HepG2 (cell line): ENCODE data around the gene SSH3. TPM values are rescaled to one million over a fixed set of nuclear protein-coding genes. Genes with fewer than 3 reads are reported as not detected.

Experiments used
- CEBPG ChIP-seq: IDR thresholded peaks from 2 replicates; pipeline ENCODE4 v1.6.1; 2016
- EEA1 ChIP-seq: sonication (generic); formaldehyde crosslinking; IDR thresholded peaks from 2 replicates; pipeline ENCODE4 v1.5.1; 2020; ENCODE audit warnings: mild to moderate bottlenecking, missing genetic modification reagents, borderline replicate concordance
- FOXA3 ChIP-seq: IDR thresholded peaks from 2 replicates; pipeline ENCODE4 v1.6.1; 2016; ENCODE audit warnings: missing genetic modification reagents, missing compliant biosample characterization
- MTA1 ChIP-seq: sonication (generic); formaldehyde crosslinking; IDR thresholded peaks from 2 replicates; pipeline ENCODE4 v1.4.0; 2020; ENCODE audit warnings: missing genetic modification reagents, mild to moderate bottlenecking, borderline replicate concordance
- MYC ChIP-seq: sonication (generic); formaldehyde crosslinking; IDR thresholded peaks from 2 replicates; pipeline ENCODE4 v1.9.0; 2021; ENCODE audit warnings: missing genetic modification reagents, borderline replicate concordance
- NBN ChIP-seq: fragments of 450-650 bp; conservative IDR thresholded peaks from 2 replicates; pipeline ENCODE4 v1.6.1; 2017
- NCOA2 ChIP-seq: sonication (generic); formaldehyde crosslinking; IDR thresholded peaks from 2 replicates; pipeline ENCODE4 v1.8.0; 2022; ENCODE audit warnings: inconsistent platforms
- NRL ChIP-seq: sonication (generic); formaldehyde crosslinking; IDR thresholded peaks from 2 replicates; pipeline ENCODE4 v1.5.0; 2020; ENCODE audit warnings: missing genetic modification reagents, mild to moderate bottlenecking, moderate library complexity, borderline replicate concordance
- SP2 ChIP-seq: sonication (generic); formaldehyde crosslinking; IDR thresholded peaks from 2 replicates; pipeline ENCODE4 v1.5.1; 2020; ENCODE audit warnings: mild to moderate bottlenecking, missing genetic modification reagents
- STAT5B ChIP-seq: sonication (generic); formaldehyde crosslinking; IDR thresholded peaks from 2 replicates; pipeline ENCODE4 v1.4.0; 2020; ENCODE audit warnings: missing genetic modification reagents
- ZHX1 ChIP-seq: sonication (generic); formaldehyde crosslinking; IDR thresholded peaks from 2 replicates; pipeline ENCODE4 v1.8.1; 2022; ENCODE audit warnings: low read depth, mild to moderate bottlenecking, missing genetic modification reagents
- ZKSCAN1 ChIP-seq: fragments of 150-350 bp; IDR thresholded peaks from 2 replicates; pipeline ENCODE4 v1.6.1; 2014; ENCODE audit warnings: low read length
- ZNF3 ChIP-seq: IDR thresholded peaks from 2 replicates; pipeline ENCODE4 v1.7.0; 2017; ENCODE audit warnings: inconsistent platforms
- ZNF441 ChIP-seq: sonication (generic); formaldehyde crosslinking; IDR thresholded peaks from 2 replicates; pipeline ENCODE4 v1.7.0; 2021; ENCODE audit warnings: missing genetic modification reagents, borderline replicate concordance
- ZNF546 ChIP-seq: sonication (generic); formaldehyde crosslinking; conservative IDR thresholded peaks from 2 replicates; pipeline ENCODE4 v1.8.1; 2023; ENCODE audit warnings: mild to moderate bottlenecking, missing genetic modification reagents
- ZNF605 ChIP-seq: sonication (generic); formaldehyde crosslinking; IDR thresholded peaks from 2 replicates; pipeline ENCODE4 v1.8.0; 2022; ENCODE audit warnings: mild to moderate bottlenecking, missing genetic modification reagents
- ZNF703 ChIP-seq: sonication (generic); formaldehyde crosslinking; IDR thresholded peaks from 2 replicates; pipeline ENCODE4 v1.5.1; 2020; ENCODE audit warnings: missing genetic modification reagents, mild to moderate bottlenecking, moderate library complexity, borderline replicate concordance
- polyA plus RNA-seq, 8 experiments: library from polyadenylated mRNA; depleted of rRNA in 3 of 8; stranded (reverse) in 7 of 8; unstranded in 1 of 8; fragments of >200 nt; fragmentation: Illumina TruSeq in 4 of 8; extraction: Trizol in 4 of 8; gene quantifications; 2 replicates each; pipeline versions ENCODE4 v1.2.1 to v1.2.3, GENCODE V29; 2011 to 2016; ENCODE audit warnings: low read depth in 4 of 8, missing spikeins in 1 of 8, mixed read lengths in 1 of 8; ENCODE audit not compliant: insufficient read depth in 1 of 8
- total RNA-seq, 5 experiments: library from RNA; depleted of rRNA; stranded (reverse); fragments of >200 nt; fragmentation: Illumina TruSeq; extraction: Trizol; gene quantifications; 2 replicates each; pipeline ENCODE4 v1.2.3, GENCODE V29; 2016; ENCODE audit warnings: low read depth in 1 of 5
- TF ChIP-seq, protein P1 (sequence below): sonication (generic); formaldehyde crosslinking; IDR thresholded peaks from 2 replicates; pipeline ENCODE4 v1.4.0; 2020; ENCODE audit warnings: missing genetic modification reagents
- TF ChIP-seq, protein P2 (sequence below), 2 experiments: sonication (generic) in 1 of 2; formaldehyde crosslinking in 1 of 2; IDR thresholded peaks; 2 replicates each; pipeline versions ENCODE4 v1.5.1 to v1.6.1; 2011 to 2020; ENCODE audit warnings: borderline replicate concordance in 1 of 2, low read depth in 1 of 2, low read length in 1 of 2, mild to moderate bottlenecking in 1 of 2, missing genetic modification reagents in 1 of 2, moderate library complexity in 1 of 2
- TF ChIP-seq, protein P3 (sequence below): sonication (generic); formaldehyde crosslinking; IDR thresholded peaks from 2 replicates; pipeline ENCODE4 v1.5.0; 2020; ENCODE audit warnings: mild to moderate bottlenecking, low read depth, missing genetic modification reagents, borderline replicate concordance
- TF ChIP-seq, protein P4 (sequence below): sonication (generic); formaldehyde crosslinking; IDR thresholded peaks from 2 replicates; pipeline ENCODE4 v1.4.0; 2020; ENCODE audit warnings: missing genetic modification reagents; ENCODE audit errors: not compliant biosample characterization

SSH3 gene
- total and polyA plus RNA-seq, 2 of the 13 experiments (the other 11 are each of a cell fraction or from before 2014, with no cell fraction given), result 12.4 to 18.8 TPM

DNA sequence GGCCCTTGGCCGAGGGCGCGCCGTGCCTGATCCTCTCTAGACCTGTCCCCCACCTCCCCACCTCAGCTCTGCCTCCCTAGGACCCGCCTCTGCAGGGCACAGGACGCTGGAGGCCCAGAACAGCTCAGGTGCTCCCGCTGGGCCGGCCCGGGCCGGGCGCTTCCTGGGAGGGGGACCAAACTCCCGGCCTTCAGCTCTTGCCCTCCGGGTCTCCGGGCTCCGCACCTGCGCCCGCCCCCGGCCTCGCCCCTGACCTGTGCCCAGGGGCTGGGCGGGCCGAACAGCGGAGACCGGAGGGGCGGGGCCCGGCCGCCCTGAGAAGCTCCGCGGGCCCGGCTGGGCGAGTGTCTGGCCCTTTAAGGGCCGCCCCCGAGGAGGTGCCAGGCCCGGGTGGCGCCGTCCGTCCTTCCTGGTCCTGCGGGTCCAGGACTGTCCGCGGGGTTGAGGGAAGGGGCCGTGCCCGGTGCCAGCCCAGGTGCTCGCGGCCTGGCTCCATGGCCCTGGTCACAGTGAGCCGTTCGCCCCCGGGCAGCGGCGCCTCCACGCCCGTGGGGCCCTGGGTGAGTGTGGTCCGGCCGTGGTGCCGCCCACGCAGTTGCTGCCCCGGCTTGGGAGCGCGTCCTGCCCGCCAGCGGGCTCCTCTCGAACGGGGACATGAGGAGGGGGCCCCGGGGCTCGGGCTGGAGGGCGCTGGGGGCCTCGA is at the start of gene SSH3 (continued):
- TF ChIP-seq MTA1 (no peak), MYC (CRISPR knock-in tag) (peak; percentile 31; the same call in 1 of the 2 replicates), ZHX1 (CRISPR knock-in tag) (no peak), ZNF703 (no peak), ZNF441 (CRISPR knock-in tag) (no peak), STAT5B (CRISPR knock-in tag) (0 out of 2 replicates have a peak, but pooled peaks have one; percentile 43), NBN (no peak), NRL (CRISPR knock-in tag) (peak; percentile 34; the same call in 1 of the 2 replicates), EEA1 (CRISPR knock-in tag) (peak; percentile 86; the same call in 1 of the 2 replicates), ZNF605 (CRISPR knock-in tag) (0 out of 2 replicates have a peak, but pooled peaks have one; percentile 7), FOXA3 (CRISPR knock-in tag) (no peak), CEBPG (CRISPR knock-in tag) (no peak), NCOA2 (CRISPR knock-in tag) (no peak), ZKSCAN1 (no peak), ZNF3 (CRISPR knock-in tag) (no peak), SP2 (CRISPR knock-in tag) (no peak), ZNF546 (no peak)
- TF ChIP-seq, protein P1, sequence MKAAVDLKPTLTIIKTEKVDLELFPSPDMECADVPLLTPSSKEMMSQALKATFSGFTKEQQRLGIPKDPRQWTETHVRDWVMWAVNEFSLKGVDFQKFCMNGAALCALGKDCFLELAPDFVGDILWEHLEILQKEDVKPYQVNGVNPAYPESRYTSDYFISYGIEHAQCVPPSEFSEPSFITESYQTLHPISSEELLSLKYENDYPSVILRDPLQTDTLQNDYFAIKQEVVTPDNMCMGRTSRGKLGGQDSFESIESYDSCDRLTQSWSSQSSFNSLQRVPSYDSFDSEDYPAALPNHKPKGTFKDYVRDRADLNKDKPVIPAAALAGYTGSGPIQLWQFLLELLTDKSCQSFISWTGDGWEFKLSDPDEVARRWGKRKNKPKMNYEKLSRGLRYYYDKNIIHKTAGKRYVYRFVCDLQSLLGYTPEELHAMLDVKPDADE (CRISPR knock-in tag), result peak; percentile 68; the same call in 1 of the 2 replicates
- TF ChIP-seq, protein P2, sequence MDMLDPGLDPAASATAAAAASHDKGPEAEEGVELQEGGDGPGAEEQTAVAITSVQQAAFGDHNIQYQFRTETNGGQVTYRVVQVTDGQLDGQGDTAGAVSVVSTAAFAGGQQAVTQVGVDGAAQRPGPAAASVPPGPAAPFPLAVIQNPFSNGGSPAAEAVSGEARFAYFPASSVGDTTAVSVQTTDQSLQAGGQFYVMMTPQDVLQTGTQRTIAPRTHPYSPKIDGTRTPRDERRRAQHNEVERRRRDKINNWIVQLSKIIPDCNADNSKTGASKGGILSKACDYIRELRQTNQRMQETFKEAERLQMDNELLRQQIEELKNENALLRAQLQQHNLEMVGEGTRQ (IDR thresholded peaks at IDR 0.05; ENCODE audit: low read depth, low read length), result no peak
- TF ChIP-seq, protein P2 (CRISPR knock-in tag; IDR thresholded peaks at IDR 0.05; ENCODE audit: borderline replicate concordance), result no peak
- TF ChIP-seq, protein P3, sequence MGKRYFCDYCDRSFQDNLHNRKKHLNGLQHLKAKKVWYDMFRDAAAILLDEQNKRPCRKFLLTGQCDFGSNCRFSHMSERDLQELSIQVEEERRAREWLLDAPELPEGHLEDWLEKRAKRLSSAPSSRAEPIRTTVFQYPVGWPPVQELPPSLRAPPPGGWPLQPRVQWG (CRISPR knock-in tag), result no peak
- TF ChIP-seq, protein P4, sequence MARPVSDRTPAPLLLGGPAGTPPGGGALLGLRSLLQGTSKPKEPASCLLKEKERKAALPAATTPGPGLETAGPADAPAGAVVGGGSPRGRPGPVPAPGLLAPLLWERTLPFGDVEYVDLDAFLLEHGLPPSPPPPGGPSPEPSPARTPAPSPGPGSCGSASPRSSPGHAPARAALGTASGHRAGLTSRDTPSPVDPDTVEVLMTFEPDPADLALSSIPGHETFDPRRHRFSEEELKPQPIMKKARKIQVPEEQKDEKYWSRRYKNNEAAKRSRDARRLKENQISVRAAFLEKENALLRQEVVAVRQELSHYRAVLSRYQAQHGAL (CRISPR knock-in tag), result peak; percentile 58
